ENCODE data around the gene TCP11X1.
"Not testable (repeated sequence)": the region's sequence is repeated elsewhere in the genome, so short reads cannot be mapped to it uniquely, and the experiment has no call there.

GRCh38 chrX:102216497-102216896 lies 1.4 kb downstream of the TCP11X1 start:
- not testable (repeated sequence) for TF ChIP-seq POLR2A, CTCF (IDR thresholded peaks at IDR 0.05)

Data from heart left ventricle (tissue), 13 donors.